ENCODE results near the gene GTF2I.

GRCh38 chr7:74625446-74625845 lies 32.1 kb upstream of the GTF2I start:
- TF ChIP-seq ZFP3 (CRISPR knock-in tag; IDR thresholded peaks at IDR 0.05) (no peak), PATZ1 (CRISPR knock-in tag; IDR thresholded peaks at IDR 0.05; ENCODE audit: borderline replicate concordance) (no peak), TCF4 (CRISPR knock-in tag; IDR thresholded peaks at IDR 0.05; ENCODE audit: borderline replicate concordance) (no peak), RARB (CRISPR knock-in tag; IDR thresholded peaks at IDR 0.05) (no peak), TOX (CRISPR knock-in tag; IDR thresholded peaks at IDR 0.05; ENCODE audit: borderline replicate concordance) (no peak), SNAI2 (CRISPR knock-in tag; IDR thresholded peaks at IDR 0.05) (no peak), ZC3H10 (CRISPR knock-in tag; IDR thresholded peaks at IDR 0.05) (no peak), ARNTL (CRISPR knock-in tag; IDR thresholded peaks at IDR 0.05; ENCODE audit: borderline replicate concordance, low read depth) (no peak)
